DOHH2 (cell line): ENCODE data around the gene MAPKBP1.

Experiments
- EZH2phosphoT487 ChIP-seq: fragments of 200-600 bp; sonication (generic); IDR thresholded peaks from 2 replicates; pipeline ENCODE4 v1.6.1; 2017; ENCODE audit warnings: borderline replicate concordance, mild to moderate bottlenecking, antibody characterized with exemption, low read length, moderate library complexity, mixed read lengths
- TF ChIP-seq, protein P1 (sequence below): fragments of 200-600 bp; sonication (generic); IDR thresholded peaks from one replicate; pipeline ENCODE4 v1.5.1; 2014; ENCODE audit warnings: antibody characterized with exemption, mild to moderate bottlenecking, low read depth, low read length; ENCODE audit not compliant: poor library complexity, severe bottlenecking

DNA sequence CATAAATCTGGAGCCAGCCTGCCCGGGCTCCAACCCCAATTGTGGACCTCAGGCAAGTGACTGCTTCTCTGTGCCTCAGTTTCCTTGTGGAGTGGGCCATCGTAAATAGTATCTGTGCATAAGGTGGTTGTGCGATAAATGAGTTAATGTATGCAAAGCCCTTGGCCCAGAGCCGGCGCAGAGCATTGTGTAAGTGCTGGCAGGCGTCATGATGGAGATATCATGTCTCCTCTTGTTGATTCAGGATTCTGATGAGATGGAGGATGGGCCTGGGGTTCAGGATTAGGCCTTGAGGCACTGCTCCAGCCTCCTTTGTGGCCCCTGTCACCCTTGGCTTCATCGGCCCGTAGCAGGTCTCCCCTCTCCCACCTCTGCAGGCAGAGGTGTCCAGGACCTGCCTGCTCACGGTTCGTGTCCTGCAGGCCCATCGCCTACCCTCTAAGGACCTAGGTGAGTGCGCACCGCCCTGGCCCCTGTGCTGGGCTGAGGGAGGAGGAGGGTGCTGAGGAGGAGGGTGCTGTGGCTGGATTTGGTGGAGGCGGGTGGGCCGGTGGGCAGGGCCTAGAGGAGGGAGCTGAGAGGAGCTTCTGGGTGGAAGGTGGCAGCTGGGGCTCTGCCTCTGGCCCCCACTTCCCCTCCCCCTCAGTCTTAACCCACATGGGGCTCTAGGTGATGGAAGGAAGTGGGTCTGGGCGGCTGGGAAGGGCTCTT lies 65.7 kb downstream of the MAPKBP1 start:
- TF ChIP-seq, protein P1, sequence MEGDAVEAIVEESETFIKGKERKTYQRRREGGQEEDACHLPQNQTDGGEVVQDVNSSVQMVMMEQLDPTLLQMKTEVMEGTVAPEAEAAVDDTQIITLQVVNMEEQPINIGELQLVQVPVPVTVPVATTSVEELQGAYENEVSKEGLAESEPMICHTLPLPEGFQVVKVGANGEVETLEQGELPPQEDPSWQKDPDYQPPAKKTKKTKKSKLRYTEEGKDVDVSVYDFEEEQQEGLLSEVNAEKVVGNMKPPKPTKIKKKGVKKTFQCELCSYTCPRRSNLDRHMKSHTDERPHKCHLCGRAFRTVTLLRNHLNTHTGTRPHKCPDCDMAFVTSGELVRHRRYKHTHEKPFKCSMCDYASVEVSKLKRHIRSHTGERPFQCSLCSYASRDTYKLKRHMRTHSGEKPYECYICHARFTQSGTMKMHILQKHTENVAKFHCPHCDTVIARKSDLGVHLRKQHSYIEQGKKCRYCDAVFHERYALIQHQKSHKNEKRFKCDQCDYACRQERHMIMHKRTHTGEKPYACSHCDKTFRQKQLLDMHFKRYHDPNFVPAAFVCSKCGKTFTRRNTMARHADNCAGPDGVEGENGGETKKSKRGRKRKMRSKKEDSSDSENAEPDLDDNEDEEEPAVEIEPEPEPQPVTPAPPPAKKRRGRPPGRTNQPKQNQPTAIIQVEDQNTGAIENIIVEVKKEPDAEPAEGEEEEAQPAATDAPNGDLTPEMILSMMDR, result no peak
- TF ChIP-seq EZH2phosphoT487, result no peak
